CD4-positive, alpha-beta T cell treated with Interleukin-2 at 100 ng/mL for 4 hours (primary cell): ENCODE results near the gene CLIC5.
A peak's percentile ranks its signal among the peaks of the same experiment; 100 is the strongest.

Source experiments
- DNase-seq: peaks from one replicate; pipeline ENCODE4 v3.0.0-alpha.2; 2020; ENCODE audit warnings: low spot score

Gene CLIC5

DNA sequence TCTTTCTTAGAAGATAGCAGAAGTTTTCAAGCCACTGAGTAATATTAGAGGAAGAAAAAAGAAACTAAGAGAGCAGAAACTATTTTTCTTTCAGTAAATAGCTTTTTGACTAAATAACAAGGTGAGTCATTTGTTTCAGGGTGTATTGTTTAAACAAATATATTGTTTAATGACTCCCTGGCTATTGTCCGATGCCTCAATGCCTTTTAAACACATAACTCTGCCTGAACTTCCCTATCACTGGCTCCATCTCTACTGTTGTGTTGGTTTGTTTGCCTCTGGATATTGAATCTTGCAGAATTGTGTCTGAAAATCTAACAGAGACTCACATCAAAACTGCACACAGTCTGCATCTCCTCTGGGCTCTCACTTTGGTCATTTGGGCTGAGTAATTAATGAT is 19.6 kb upstream of the CLIC5 start:
- DNase-seq: no peak

DNA sequence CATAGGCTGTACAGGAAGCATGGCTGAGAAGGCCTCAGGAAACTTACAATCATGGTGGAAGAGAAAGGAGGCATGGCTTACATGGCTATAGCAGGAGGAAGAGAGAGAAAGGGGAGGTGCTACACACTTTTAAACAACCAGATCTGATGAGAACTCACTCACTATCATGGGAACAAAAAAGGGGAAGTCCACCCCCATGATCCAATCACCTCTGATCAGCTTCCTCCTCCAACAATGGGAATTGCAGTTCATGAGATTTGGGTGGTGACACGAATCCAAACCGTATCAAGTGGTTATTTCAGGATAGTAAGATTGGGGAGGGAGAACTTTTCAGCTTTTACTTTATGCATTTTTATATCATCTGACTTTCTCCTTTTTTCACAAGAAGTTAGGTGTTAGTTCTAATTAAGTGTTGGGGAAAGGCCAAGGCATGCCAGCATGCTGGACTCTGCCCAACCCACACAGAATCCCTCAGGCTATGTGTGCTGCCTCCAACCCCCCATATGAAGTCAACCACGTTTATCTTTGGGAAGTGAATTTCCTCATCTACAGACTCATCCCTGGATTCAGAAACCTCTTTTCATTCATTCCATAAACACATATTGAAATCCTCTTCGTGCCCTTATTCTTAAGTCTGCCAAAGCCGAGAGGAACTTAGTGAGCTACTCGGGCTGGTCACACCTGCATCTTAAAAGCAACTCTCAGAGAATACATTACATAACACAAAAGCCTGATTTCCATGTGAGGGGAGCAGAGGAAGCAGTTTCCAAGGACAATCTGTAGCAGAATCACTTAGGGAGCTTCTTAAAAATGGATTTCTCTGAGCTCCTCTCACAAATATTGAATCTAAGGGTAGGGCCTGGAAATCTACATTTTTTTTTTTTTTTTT is 16.7 kb upstream of the CLIC5 start:
- no peak for DNase-seq

DNA sequence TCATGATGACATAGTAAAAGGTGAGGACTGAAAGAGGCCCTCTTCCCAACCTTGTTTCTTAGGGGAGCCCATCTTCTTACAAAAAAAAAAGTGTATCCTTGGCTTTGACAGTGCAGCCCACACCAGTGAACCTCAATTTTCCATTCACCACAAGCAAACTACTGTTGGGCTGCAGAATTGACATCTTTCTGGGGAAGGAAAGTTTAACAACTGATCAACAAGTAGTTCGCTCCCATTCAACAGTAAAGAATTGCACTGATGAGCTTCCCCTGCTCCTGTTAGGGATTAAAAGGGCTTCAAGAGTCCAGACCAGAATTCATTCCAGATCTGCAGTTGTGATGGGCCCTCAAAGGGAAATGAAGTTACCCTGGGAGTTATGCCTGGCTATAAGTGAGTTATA is 13.9 kb upstream of the CLIC5 start:
- no peak for DNase-seq

DNA sequence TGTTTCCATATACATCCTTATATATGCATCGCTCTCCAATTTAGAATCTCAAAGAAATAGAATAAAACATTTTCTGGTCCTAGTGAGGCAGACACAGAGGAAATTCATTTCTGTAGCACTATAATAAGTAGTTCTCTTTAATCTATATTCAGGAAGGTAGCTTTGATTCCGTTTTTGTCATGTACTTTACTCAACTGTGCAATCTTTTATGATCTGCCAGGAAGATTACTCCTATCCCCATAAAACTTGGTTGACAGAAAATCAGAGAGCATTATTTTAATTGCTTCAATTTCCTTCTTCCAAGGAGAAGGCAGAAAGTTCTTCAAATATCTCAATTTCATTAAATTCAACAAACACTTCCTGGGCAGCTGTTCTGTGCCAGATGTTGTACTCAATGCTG is 10.6 kb upstream of the CLIC5 start:
- DNase-seq: no peak

DNA sequence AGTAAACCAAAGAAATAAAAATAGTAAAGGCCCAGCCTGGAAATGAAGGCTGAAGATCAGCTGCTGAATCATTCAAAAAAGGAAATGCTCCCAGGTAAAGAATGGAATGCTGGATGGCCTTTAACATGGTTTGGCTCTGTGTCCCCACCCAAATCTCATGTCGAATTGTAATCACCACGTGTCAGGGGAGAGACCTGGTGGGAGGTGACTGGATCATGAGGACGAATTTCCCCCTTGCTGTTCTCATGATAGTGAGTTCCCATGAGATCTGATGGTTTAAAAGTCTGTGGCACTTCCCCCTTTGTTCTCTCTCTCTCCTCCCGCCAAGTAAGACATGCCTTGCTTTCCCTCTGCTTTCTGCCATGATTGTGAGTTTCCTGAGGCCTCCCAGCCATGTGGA is 9.9 kb upstream of the CLIC5 start:
- no peak for DNase-seq

DNA sequence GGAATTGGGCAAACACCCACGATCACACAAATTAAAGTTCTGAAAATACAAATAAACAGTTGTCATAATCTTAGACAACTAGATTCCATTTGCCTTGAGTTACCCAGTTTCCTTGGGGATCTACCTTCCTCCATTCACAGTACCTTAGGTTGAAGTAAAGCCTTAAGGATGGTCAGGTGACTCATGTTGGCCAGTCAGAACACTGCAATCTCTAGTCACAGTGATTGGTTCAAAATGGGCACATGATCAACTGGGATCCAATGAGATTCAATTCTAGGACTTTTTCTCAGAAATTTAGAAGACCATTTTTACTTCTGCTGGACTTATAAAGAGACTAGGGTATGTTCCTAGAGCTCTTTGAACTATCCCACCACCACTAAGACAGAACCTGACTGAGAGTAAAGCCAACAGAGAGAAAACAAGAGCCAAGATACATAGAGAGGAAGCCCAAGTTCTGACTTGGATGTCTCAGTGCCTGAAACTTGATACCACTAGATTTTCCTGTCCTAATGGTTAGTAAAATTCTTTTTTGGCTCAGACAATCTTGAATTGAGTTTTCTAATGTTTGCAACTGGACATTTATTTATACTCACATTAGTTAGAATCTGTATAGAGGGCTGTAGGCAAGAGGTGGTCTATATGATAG is 8.6 kb upstream of the CLIC5 start:
- DNase-seq: no peak

DNA sequence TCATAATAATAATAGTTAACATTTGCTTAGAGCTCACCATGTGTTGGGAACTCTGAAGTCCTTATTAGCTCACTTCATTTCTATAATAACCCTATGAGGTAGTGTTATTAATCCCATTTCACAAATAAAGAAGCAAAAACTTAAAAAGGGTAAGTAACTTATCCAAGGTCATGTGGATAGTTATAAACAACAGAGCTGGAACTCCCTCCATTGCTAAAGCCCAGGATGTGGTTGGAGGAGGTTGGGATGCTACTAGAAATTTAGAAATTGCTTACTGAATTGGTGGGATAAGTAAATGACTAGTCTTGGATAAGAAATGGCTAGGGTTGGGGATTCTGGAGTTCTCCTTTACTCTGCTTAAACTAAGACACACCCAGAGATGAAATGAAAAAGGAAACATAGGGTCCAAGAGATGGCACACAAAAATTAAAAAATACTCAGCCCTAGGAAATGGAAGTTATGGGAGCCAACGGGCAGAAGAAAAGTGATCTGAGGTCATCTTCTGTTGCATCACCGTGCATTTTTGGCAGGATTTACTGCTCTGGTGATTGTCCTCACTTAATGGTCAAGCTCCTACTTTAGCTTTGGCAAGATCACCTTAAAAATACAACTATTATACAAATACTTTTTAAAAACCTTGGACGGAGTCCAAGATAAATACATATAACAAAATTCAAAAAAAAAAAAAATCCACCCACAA is 7.7 kb upstream of the CLIC5 start:
- no peak for DNase-seq

DNA sequence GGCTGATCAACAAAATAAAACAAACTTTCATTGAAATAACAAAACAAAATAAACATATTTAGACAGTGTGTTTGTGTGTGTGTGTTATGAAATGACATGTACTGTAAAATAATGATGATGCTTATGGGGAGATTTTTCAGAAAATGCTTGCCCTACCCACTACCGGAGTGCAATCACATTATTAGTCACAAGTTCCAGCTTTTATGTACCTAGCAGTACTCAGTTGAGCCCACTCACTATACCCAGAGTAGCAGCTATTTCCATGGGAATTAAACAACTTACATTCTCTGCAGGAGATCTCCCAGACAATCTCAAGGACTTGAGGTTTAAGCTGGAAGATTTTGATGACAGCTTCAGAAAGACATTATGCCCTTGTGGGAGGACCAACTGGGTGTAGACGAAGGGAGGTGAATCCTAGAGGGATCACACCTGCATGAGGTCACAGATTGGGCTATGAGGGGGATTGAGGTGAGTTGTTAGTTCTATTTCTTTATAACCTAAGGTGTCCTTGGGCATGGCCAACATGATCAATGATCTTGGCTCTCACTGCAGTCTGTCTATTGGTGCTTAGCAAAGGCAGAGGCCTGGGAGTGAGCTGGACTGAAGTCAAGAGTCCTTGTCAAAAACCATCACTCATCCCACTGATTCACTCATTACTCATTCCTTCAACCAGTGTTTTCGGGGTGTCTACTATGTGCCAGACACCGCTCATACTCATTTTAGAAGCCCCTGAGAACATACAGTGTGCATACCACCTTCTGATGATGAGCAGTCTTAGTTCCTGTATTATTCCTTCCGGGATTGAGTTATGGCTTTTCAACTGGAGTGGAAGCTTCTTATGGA is 6.7 kb upstream of the CLIC5 start:
- no peak for DNase-seq

DNA sequence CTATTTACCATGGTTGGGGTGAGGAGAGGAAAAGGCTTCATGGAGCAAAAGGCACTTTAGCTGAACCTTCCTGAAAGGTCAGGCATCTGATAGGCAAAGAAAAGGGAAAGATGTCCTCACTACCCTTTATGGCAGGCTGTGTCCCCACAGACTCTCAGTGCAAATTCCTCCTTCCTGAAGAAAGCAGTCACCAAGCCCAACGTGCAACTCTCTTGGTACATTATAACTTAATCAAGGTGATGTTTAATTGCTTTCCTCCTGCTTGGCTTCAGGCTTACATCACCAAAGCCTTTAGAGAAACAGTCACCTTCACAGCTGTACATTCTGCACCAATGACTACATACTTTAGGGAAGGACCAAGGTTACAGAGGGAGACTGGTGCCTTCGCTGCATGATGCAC is 2.1 kb upstream of the CLIC5 start:
- no peak for DNase-seq

DNA sequence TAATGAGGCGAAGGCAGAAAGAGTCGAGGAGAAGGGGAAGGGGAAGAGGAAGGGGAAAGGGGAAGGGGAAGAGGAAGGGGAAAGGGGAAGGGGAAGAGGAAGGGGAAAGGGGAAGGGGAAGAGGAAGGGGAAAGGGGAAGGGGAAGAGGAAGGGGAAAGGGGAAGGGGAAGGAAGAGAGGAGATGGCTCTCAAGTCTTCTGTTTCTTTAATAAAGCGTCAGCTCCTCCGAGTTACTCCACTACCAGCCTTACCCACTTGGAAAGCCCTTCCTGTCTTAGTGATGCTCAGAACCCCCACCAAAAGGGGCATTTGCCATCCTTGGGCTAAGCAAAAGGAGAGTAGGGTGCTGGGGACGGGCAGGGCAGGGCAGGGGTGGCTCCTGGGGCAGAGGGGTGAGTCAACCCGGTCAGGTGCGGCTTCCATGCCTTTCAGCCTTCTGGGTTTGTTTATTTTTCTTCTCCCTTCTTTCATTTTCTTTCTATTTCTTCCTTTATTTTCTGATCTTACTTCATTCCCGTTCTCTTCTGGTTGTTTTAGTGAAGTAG is 476 bp upstream of the CLIC5 start:
- DNase-seq: no peak

DNA sequence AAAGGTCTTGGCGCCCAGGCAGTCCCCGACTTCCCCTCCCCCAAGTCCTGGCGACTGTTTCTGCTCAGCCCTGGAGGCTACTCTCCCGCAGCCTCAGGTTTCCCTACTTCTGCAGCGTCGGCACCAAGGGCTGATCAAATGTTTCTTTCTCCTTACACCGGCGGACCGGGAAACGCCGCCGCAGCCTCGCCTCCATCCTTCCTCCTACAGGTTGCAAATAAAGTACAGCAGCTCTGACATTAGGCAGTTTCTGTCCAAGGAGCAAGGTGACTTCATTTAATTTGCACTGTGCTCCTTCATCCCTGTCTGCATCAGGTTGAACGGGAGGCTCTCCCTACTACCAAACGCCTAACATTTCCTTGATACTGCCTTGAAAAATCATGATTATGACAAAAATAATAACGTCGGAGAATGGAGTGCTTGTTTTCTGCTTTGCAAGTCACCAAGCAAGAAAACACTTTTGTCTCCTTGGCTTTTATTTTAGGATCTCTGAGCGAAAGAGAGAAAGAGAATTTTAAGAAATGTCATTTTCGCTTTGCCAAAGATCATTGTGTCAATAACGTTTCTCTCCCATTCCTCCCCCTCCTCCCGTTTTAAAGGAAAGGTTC is 1.0 kb downstream of the CLIC5 start:
- DNase-seq: peak; percentile 15

DNA sequence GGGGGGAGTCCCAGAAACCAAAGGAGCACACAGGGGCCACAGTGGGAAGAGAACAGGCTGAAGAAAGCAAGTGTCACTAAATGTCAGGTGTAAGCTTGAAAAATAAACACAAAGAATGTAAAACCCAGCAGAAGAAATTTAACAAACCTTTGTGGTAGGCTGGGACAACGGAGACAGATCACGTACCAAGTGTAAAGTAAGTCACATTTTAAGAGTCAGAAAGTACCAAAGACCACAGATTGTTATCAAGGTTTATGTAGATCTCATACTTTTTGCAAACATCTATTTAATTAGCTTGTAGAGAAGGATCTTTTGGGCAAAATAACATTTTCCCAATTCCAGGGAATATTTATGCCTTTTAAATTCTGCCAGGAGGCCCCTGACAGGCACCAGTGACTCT is 1.6 kb downstream of the CLIC5 start:
- peak; percentile 44 for DNase-seq

DNA sequence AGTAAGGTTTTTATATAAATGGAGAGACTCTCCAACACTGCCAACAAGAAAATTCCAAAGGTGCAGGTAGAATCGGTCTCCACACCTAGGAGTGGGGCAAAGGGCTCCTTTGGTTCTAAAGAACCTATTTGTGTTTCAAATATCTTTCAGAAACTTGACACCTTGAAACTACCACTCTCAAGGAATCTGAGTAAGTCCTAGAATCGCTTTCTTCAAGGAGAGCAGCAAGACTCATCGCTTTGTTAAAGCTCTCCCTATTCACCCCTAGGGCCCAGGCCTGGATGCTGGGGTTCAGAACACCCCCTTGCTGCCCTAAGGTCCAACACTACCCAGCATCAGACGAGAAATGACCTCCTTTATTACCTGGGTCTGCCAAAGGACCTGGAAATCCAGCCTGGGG is 2.0 kb downstream of the CLIC5 start:
- DNase-seq: no peak

DNA sequence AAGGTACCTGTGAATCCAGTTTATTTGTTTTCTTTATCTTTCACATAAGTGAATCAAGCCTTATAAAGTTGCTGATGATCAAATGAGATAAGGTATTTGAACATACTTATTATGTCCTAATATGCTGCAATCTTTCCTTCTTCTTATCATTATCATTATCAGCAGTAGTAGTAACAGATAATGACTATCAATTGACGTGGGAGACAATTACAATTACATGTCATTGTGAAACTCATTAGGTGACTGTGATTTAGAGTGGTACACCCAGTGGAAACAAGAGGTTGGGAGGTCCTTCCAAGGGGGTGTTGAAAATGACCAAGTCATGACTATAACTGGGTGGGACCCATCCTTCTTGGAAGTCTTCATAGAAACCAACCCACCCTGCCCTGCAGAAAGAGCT is 2.8 kb downstream of the CLIC5 start:
- no peak for DNase-seq

DNA sequence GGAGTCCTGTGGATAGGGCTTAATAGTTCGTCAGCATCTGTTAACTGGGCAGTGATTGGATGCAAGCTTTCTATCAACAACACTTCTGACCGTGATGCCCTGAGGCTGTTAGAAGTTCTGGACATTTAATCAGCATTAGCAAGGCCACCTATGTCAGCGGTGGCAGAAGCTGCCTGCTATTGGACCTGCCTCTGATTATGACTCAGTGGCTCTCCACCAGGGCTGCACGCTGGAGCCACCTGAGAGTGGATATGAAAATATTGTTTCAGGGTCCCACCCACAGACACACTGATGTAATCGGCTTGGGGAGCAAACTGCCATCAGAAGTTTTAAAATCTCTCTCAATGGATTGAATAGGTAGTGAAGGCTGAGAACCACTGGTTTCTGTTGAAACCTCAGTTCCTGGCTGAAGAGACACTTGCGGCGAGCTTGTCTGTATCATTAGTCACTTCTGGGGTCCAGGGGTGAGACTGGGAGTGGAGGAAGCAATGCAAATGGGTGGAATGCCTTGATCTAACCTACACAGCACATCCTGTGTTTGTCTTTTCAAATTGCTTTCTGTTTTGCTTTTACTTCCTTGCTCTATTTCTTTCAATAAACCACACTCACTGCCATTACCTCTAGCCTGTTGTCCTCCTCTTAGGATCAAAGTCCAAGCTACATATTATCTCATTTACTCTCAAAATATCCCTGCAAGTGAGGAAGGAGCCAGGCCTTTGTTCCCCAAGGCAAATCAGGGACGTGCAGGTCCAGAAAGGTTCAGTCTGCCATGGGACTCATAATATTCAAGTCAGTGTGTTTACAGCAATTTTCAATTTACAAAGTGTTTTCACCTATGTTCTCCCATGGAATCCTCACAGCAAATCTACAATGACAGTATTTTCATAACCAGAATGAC is 4.2 kb downstream of the CLIC5 start:
- peak; percentile 88 for DNase-seq

DNA sequence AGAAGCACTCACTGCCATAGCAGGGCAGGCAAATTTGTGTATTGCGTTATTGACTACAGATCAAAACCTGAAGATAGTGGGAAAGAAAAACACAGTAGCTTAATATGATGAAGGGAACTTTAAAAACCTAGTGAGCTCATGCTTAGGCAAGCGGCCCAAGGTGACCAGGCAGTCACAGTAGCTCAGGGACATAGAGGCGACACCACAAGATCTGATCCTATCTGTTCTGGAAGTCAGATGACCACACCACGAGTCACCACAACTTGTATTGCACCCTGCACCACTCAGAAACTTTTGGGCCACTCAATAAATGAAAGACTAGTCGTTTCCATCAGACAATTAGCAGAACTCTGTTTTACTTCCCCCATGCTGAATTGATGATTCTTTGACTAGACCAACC is 4.9 kb downstream of the CLIC5 start:
- peak; percentile 12 for DNase-seq

DNA sequence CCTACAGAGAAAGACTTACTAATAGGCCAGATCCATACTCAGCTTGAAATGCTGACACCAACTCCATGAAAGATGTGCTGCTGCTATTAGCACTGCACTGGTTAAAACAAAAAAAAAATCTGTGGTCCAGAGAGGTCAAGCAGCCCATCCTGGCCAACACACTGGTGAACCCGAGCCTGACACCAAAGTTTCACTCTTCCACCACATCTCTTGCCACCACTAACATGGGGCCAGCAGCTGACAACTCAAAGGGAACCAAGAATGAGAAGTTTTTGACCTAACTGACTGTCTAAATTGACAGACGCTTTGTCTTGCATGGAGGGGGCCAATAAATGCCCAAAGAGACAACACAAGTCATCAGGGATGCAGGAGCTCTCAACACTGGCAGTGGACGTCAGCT is 5.4 kb downstream of the CLIC5 start:
- no peak for DNase-seq

DNA sequence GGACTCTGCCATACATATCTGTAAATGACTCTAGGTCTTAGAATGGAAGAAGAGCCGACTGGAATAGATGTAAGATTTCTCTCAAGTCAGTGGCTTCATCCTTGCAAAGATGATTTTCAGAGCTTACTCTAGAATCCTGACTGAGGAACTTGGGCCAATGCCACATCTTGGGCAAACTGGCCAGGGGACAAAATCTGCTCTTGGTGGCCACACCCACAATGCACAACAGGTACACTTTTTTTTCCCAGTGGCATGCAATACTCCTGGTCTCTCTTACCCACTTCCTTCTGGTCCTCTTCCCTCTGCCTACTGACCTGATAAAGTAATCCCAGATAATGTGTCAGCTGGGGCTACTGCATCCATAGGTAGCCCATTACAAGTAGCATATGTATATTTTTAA is 13.4 kb downstream of the CLIC5 start:
- DNase-seq: no peak

DNA sequence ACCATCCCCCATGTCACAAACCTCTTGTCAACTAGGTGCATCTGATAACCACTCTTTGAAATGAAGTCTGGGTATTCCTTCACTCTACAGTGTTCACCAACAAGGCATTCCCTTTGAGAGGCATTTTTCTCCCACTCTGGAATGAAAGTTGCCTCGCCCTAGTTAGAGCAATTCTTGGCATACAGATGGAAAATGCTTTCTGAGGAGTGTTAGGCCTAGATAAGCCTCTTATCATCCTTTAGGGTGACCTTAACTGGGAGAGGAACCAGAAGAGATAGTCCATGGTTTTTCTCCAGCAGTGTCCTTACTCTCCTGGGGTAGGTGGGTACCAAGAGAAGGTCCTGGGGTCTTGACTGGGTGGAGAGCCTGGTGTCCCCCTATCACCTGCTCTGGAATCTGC is 14.8 kb downstream of the CLIC5 start:
- DNase-seq: no peak

DNA sequence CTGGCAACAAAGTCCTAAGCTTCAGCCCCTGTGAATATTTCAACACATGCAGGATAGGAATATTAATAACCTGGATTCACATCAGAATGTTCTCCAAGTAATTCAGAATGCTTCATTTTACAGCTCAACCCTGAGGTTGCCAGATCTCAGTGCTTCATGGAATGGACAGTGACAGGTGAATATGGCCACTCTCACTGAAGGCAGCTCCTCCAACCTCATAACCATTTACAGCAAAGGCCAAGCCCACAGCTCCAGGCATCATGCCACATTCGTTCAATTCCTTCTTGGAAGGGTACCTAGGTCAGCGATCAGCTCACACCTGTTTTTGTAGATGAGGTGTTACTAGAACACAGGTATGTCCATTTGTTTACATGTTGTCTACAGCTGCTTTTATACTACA is 17.1 kb downstream of the CLIC5 start:
- no peak for DNase-seq
